Karpas-422 (cell line): Measurements from ENCODE around the gene TBX1. TPM values are rescaled to one million over a fixed set of nuclear protein-coding genes. Genes with fewer than 3 reads are reported as not detected.

Source experiments
- DNase-seq: peaks from one replicate; pipeline ENCODE4 v3.0.0-alpha.2; 2015
- H2AFZ ChIP-seq: fragments of 200-600 bp; sonication (generic); 2 replicates; pipeline ENCODE4 v1.6.1; 2014; ENCODE audit warnings: antibody characterized with exemption, low read length, mixed read lengths
- H3K27ac ChIP-seq: fragments of 200-600 bp; sonication (generic); 2 replicates; pipeline ENCODE4 v1.5.1; 2014; ENCODE audit warnings: mild to moderate bottlenecking, low read length, moderate library complexity
- H3K27me3 ChIP-seq: fragments of 200-600 bp; sonication (generic); 2 replicates; pipeline ENCODE4 v1.6.1; 2014; ENCODE audit warnings: low read length, mixed read lengths
- H3K36me3 ChIP-seq: fragments of 200-600 bp; sonication (generic); 2 replicates; pipeline ENCODE4 v1.6.1; 2014; ENCODE audit warnings: low read length, mixed read lengths; ENCODE audit not compliant: insufficient read depth
- H3K4me1 ChIP-seq: fragments of 200-600 bp; sonication (generic); 2 replicates; pipeline ENCODE4 v1.6.1; 2014; ENCODE audit warnings: mild to moderate bottlenecking, low read length, mixed read lengths
- H3K4me2 ChIP-seq: fragments of 200-600 bp; sonication (generic); 2 replicates; pipeline ENCODE4 v1.6.1; 2014; ENCODE audit warnings: low read length, low read depth, mild to moderate bottlenecking; ENCODE audit not compliant: poor library complexity, severe bottlenecking
- H3K4me3 ChIP-seq: fragments of 200-600 bp; sonication (generic); 2 replicates; pipeline ENCODE4 v1.5.1; 2014; ENCODE audit warnings: mild to moderate bottlenecking, antibody characterized with exemption, low read length, mixed read lengths
- H3K79me2 ChIP-seq: fragments of 200-600 bp; sonication (generic); 2 replicates; pipeline ENCODE4 v1.6.1; 2014; ENCODE audit warnings: mild to moderate bottlenecking, low read length, mixed read lengths
- H3K9ac ChIP-seq: fragments of 200-600 bp; sonication (generic); 2 replicates; pipeline ENCODE4 v1.6.0; 2014; ENCODE audit warnings: low read length
- H3K9me2 ChIP-seq: fragments of 200-600 bp; sonication (generic), shearing (Covaris generic); replicated peaks from 2 replicates; pipeline ENCODE4 v1.6.0; 2014; ENCODE audit warnings: mild to moderate bottlenecking, low read length, moderate library complexity; ENCODE audit not compliant: insufficient read depth
- H3K9me3 ChIP-seq: fragments of 300-700, 200-600 bp; sonication (generic); 2 replicates; pipeline ENCODE4 v1.6.1; 2014; ENCODE audit warnings: low read length, mixed read lengths
- H4K20me1 ChIP-seq: fragments of 200-600 bp; sonication (generic); 2 replicates; pipeline ENCODE4 v1.6.1; 2014; ENCODE audit warnings: mild to moderate bottlenecking, antibody characterized with exemption, low read length, low read depth; ENCODE audit not compliant: insufficient read depth
- total RNA-seq: library from RNA; depleted of rRNA; stranded (reverse); fragments of >200 nt; shearing (Covaris generic); gene quantifications from 2 replicates; pipeline ENCODE4 v1.2.3, GENCODE V29; 2014; ENCODE audit warnings: low replicate concordance

Gene TBX1
- total RNA-seq, 1 experiment from 2014 or later = not detected

DNA sequence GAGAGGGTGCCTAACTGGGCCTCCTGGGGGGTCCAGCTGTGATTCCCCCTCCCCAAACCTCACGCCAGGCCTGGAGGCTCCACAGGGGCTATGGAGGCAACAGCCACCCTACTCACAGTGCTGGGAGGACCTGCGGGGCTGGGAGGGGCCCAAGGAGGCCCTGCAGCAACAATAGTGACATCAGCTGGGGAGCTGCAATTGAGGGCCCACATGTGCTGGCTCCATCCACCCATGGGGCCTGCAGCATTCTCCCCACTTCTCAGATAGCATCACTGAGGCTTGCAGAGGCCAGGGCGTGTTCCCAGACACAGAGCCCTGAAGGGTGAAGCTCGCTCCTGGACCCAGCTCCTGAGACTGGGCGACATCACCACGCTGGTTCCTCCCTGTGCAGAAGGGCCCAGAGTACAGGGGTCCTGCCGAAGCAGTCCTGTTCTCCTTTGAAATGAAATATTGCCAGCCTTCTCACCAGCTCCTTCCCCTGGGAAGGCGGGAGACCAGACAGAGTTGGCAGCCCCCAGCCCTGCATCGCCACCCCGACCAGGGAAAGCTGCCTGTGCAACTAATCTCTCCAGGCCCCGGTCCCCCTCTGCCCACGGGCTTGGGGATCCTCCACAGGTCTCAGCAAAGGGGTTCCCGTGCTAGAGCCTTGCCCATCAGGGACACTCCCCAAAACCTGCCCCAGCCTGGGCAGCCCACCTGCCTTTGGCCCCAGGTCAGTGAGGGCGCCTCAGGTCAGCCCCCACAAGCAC lies 8.9 kb upstream of the TBX1 start:
- Histone ChIP-seq H3K9me2 (no peaks in the 10 kb centered on the region), H3K4me1 (peaks cover 4% of the 10 kb centered on the region), H3K4me2 (no peak overlapping the region), H4K20me1 (no peaks in the 10 kb centered on the region), H3K4me3 (no peak overlapping the region), H3K27ac (no peak overlapping the region), H3K9me3 (no peaks in the 10 kb centered on the region), H3K27me3 (no peaks in the 10 kb centered on the region), H2AFZ (no peak overlapping the region), H3K36me3 (no peaks in the 10 kb centered on the region), H3K9ac (no peak overlapping the region), H3K79me2 (no peaks in the 10 kb centered on the region)
- DNase-seq = no peak

GRCh38 chr22:19753090-19753842 lies 7.3 kb upstream of the TBX1 start:
- no peaks in the 10 kb centered on the region; the same call in 1 of the 2 replicates for H4K20me1 ChIP-seq
- H3K4me1 ChIP-seq = peaks cover 13% of the 10 kb centered on the region
- H2AFZ ChIP-seq = no peak overlapping the region
- no peak for DNase-seq
- no peak overlapping the region for H3K4me2 ChIP-seq
- no peak overlapping the region for H3K27ac ChIP-seq
- no peak overlapping the region for H3K9ac ChIP-seq
- no peaks in the 10 kb centered on the region for H3K36me3 ChIP-seq
- no peaks in the 10 kb centered on the region for H3K9me2 ChIP-seq
- H3K27me3 ChIP-seq = no peaks in the 10 kb centered on the region
- no peak overlapping the region for H3K4me3 ChIP-seq
- no peaks in the 10 kb centered on the region for H3K9me3 ChIP-seq
- H3K79me2 ChIP-seq = no peaks in the 10 kb centered on the region

DNA sequence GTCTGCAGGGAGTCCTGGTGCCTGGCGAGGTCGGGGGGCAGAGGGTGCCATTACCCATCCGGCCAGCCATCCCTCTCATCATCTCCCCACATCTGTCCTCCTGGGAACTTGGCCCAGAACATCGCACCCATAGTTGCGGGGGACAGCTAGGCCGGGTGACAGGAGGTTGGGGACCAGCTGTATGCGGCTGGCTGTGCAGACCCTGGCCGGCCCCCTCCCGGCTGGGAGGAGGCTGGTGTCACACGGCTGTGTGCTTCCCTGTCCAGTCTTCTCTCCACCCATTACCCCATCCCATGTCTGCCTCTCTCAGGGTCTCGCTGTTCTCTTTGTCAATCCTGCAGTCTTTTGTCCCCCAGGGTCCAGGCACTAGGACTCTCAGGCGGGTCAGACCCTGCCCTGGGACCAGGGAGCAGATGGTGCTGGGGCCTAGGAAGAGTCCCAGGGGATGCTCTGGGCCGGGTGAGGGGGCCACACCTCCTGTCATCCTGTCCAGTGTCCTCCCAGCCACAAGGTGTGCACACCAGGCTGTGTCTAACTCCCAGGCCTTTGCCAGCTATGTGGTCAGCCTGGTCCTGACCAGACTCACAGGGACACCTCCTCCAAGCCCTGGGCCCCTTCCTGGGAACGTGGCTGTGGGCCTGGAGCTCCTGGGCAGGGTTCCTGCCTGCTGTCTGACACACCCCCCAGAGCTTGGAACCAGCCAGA lies 6.4 kb upstream of the TBX1 start:
- Histone ChIP-seq H3K36me3 (no peaks in the 10 kb centered on the region), H4K20me1 (no peaks in the 10 kb centered on the region; the same call in 1 of the 2 replicates), H3K27me3 (no peaks in the 10 kb centered on the region), H3K79me2 (no peaks in the 10 kb centered on the region), H2AFZ (no peak overlapping the region), H3K9me2 (no peaks in the 10 kb centered on the region), H3K4me3 (no peak overlapping the region), H3K4me2 (no peak overlapping the region), H3K4me1 (peaks cover 13% of the 10 kb centered on the region), H3K27ac (no peak overlapping the region), H3K9me3 (no peaks in the 10 kb centered on the region), H3K9ac (no peak overlapping the region)
- DNase-seq = no peak

- Histone ChIP-seq H3K27ac (no peak overlapping the region), H3K4me1 (peaks cover 13% of the 10 kb centered on the region), H3K36me3 (no peaks in the 10 kb centered on the region), H3K27me3 (no peaks in the 10 kb centered on the region), H3K4me2 (no peak overlapping the region), H3K79me2 (no peaks in the 10 kb centered on the region), H3K9me2 (no peaks in the 10 kb centered on the region), H3K4me3 (no peak overlapping the region), H3K9me3 (no peaks in the 10 kb centered on the region), H4K20me1 (no peaks in the 10 kb centered on the region; the same call in 1 of the 2 replicates), H2AFZ (no peak overlapping the region), H3K9ac (no peak overlapping the region)
- DNase-seq = no peak
Observed at GRCh38 chr22:19754701-19755144, 5.9 kb upstream of the TBX1 start.

DNA sequence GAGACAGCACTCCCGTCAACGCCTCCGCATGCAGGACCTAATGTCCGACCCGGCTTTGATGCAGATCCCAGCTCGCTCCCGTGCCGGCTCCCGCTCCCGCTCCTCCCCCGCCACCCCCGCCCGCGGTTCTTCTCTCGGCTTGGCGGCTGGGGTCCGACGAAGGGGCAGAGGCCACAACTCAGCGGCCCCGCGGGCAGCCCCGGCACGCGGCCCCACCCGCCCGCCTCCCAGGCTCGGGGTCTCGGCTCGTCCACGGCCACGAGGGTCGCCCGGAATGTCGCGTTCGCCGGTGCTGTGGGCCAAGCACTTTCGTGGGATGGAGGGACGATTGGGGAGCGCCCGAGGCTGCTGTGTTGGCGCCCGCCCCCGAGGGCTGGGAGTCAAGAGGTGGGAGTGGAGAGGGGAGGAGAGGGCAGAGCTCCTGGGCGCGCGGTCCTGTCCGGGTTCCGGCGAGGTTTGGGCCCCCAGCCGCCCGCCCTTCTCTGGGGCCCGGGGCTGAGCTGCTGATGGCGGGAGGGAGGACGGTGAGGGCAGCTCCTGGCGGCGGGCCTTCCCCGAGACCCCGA lies 5.3 kb upstream of the TBX1 start:
- no peaks in the 10 kb centered on the region for H3K79me2 ChIP-seq
- no peaks in the 10 kb centered on the region for H3K9me3 ChIP-seq
- H4K20me1 ChIP-seq = no peaks in the 10 kb centered on the region; the same call in 1 of the 2 replicates
- H3K9ac ChIP-seq = no peak overlapping the region
- H3K27me3 ChIP-seq = no peaks in the 10 kb centered on the region
- no peaks in the 10 kb centered on the region for H3K9me2 ChIP-seq
- H3K27ac ChIP-seq = no peak overlapping the region
- H2AFZ ChIP-seq = no peak overlapping the region
- H3K4me2 ChIP-seq = no peak overlapping the region
- peaks cover 13% of the 10 kb centered on the region for H3K4me1 ChIP-seq
- DNase-seq = no peak
- no peaks in the 10 kb centered on the region for H3K36me3 ChIP-seq
- no peak overlapping the region for H3K4me3 ChIP-seq

DNA sequence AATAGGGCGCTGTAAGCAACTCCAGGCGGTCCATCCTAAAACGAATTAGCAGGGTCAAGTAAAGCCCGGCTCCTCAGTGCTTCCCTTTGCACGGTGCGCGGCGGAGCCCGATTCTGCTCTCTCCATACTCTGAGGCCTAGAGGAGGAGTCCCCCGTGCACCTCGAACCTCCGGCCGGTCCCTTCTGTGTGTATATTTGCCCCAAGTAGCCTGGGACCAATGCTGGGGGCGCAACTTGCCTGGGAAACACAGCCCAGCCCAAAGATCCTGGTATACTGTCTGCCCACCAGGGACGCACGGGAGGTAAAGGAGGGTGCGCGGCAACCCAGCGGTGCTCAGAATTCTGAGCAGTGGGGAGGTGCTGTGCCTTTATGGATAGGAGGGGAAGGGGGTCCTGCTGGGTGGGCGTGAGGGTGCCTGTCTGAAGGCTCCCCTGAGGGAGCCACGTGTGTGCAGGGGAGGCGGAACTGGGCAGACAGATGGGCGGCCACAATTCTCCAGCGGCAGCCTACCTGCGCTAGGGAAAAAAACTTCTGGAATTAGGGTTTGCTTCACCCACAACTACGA lies 4.8 kb upstream of the TBX1 start:
- Histone ChIP-seq H2AFZ (no peak overlapping the region), H3K27me3 (no peaks in the 10 kb centered on the region), H3K4me2 (no peak overlapping the region), H3K79me2 (no peaks in the 10 kb centered on the region), H3K9me3 (no peaks in the 10 kb centered on the region), H3K9ac (no peak overlapping the region), H3K4me3 (no peak overlapping the region), H3K27ac (no peak overlapping the region), H3K4me1 (peaks cover 13% of the 10 kb centered on the region), H3K9me2 (no peaks in the 10 kb centered on the region), H3K36me3 (no peaks in the 10 kb centered on the region), H4K20me1 (no peaks in the 10 kb centered on the region; the same call in 1 of the 2 replicates)
- no peak for DNase-seq

DNA sequence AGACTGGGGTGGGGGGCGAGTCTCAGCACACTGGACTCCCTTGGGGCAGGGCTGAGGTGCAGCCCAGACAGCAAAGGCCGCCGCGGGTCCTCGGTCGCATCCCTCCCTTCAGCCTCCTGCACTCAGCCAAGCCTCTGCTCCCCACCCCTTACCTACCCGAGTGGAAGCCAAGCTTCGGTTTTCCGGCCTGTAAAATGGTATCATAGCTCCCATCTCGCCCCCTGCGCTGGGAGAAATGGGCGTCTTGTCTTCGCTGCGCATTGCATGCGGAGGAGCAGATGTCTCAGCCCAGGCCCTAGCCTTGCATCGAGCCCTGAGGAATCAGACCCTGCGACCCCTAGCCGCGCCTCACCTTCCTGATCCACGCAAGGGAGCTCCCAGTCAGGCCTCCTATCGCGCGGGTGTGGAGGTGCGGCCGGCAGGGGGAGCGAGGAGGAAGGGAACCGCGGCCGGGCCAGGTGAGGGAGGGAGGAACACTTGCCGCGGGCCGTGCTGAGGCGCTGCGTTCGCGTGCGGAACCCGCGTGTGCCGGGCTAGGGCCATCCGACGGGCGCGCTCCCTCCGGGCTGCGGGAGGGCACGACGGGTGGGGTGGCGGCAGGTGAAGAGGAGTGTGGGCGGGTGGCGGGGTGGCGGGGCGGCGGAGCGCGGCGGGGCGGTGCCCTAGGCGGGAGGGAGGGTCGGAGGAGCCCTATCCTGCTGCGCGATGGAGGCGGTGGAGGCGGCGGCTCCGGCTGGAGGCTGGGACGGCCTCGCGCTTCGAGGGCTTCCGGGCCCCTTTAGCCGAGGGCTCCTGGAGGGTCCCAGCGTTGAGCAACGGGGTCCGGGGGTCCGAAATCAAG lies 4.1 kb upstream of the TBX1 start:
- Histone ChIP-seq H3K9me3 (no peaks in the 10 kb centered on the region), H2AFZ (no peak overlapping the region), H3K4me3 (no peak overlapping the region), H3K4me2 (peak overlapping the region; percentile 42), H4K20me1 (no peaks in the 10 kb centered on the region; the same call in 1 of the 2 replicates), H3K9me2 (no peaks in the 10 kb centered on the region), H3K27ac (no peak overlapping the region), H3K79me2 (no peaks in the 10 kb centered on the region), H3K4me1 (peaks cover 13% of the 10 kb centered on the region), H3K27me3 (no peaks in the 10 kb centered on the region), H3K9ac (no peak overlapping the region), H3K36me3 (no peaks in the 10 kb centered on the region)
- peak; percentile 83 for DNase-seq
